H1 (cell line): ENCODE data around the gene TRDN.

ENCODE experiments used
- BRCA1 ChIP-seq: IDR thresholded peaks from 2 replicates; pipeline ENCODE4 v1.6.1; 2012; ENCODE audit warnings: low read depth, low read length, improper control_type of control experiment
- CEBPB ChIP-seq: IDR thresholded peaks from 2 replicates; pipeline ENCODE4 v1.6.1; 2012; ENCODE audit warnings: low read depth, low read length
- JUN ChIP-seq: IDR thresholded peaks from 2 replicates; pipeline ENCODE4 v1.6.1; 2011; ENCODE audit warnings: low read depth, mild to moderate bottlenecking, improper control_type of control experiment, low read length
- POLR2AphosphoS5 ChIP-seq: IDR thresholded peaks from 2 replicates; pipeline ENCODE4 v1.6.1; 2011; ENCODE audit warnings: low read depth, low read length
- RAD21 ChIP-seq, 2 experiments: IDR thresholded peaks in 1 of 2; conservative IDR thresholded peaks in 1 of 2; 2 replicates each; pipeline ENCODE4 v1.6.1; 2011; ENCODE audit warnings: low read depth in 2 of 2, low read length in 2 of 2, improper control_type of control experiment in 1 of 2, inconsistent platforms in 1 of 2, mild to moderate bottlenecking in 1 of 2, moderate library complexity in 1 of 2
- RFX5 ChIP-seq: IDR thresholded peaks from 2 replicates; pipeline ENCODE4 v1.6.1; 2011; ENCODE audit warnings: low read depth, low read length, improper control_type of control experiment, borderline replicate concordance
- TF ChIP-seq, protein P1 (sequence below), 3 experiments: IDR thresholded peaks; 1 replicate in 2 of 3; 2 replicates in 1 of 3; pipeline versions ENCODE4 v1.5.1 to v1.6.1; 2011; ENCODE audit warnings: low read length in 3 of 3, mild to moderate bottlenecking in 3 of 3, inconsistent platforms in 2 of 3, low read depth in 1 of 3, moderate library complexity in 1 of 3; ENCODE audit not compliant: insufficient read depth in 1 of 3; ENCODE audit errors: control extremely low read depth in 1 of 3

DNA sequence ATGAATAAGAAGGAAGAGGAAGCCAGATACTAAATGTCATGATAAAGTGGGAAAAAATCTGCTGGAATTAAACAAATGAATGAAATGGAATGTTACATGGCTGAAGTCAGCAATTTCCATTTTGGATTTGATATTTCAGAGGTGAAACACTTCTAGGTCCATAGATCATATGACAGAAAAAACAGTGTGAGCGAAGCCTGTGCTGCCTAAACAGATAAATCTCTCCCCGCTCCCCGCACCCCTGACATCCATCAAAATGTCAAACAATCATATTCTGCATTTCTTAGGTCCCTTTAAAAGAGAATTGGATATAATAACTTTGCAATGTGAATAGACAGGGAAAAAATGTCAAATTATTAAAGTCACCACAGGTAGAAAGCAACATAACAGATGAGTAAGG is 26.0 kb upstream of the TRDN start:
- TF ChIP-seq, protein P1, sequence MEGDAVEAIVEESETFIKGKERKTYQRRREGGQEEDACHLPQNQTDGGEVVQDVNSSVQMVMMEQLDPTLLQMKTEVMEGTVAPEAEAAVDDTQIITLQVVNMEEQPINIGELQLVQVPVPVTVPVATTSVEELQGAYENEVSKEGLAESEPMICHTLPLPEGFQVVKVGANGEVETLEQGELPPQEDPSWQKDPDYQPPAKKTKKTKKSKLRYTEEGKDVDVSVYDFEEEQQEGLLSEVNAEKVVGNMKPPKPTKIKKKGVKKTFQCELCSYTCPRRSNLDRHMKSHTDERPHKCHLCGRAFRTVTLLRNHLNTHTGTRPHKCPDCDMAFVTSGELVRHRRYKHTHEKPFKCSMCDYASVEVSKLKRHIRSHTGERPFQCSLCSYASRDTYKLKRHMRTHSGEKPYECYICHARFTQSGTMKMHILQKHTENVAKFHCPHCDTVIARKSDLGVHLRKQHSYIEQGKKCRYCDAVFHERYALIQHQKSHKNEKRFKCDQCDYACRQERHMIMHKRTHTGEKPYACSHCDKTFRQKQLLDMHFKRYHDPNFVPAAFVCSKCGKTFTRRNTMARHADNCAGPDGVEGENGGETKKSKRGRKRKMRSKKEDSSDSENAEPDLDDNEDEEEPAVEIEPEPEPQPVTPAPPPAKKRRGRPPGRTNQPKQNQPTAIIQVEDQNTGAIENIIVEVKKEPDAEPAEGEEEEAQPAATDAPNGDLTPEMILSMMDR (IDR thresholded peaks at IDR 0.05; ENCODE audit: control extremely low read depth in 1 of 3, insufficient read depth in 1 of 3, low read depth in 1 of 3, low read length in 3 of 3): no peak
- no peak for TF ChIP-seq RAD21 (IDR thresholded peaks at IDR 0.05 in 1 of 2, conservative IDR thresholded peaks at IDR 0.05 in 1 of 2; ENCODE audit: low read depth in 2 of 2, low read length in 2 of 2)
- no peak for TF ChIP-seq BRCA1
- TF ChIP-seq POLR2AphosphoS5: no peak
- TF ChIP-seq JUN: no peak
- TF ChIP-seq RFX5: no peak
- no peak for TF ChIP-seq CEBPB
